DLD1 (cell line): ENCODE data around the gene ECHDC3.

Experiments used
- in situ Hi-C: cut with HindIII; loops from 2 replicates; pipeline ENCODE4 v1.10.0; 2017; ENCODE audit warnings: low sequenced_read_pairs

ECHDC3 gene

GRCh38 chr10:11773761-11774441 lies 31.7 kb downstream of the ECHDC3 start:
- in situ Hi-C loops, result no loop called here

GRCh38 chr10:11775412-11775811 lies 33.2 kb downstream of the ECHDC3 start:
- in situ Hi-C loops, result no loop called here

GRCh38 chr10:11776080-11776479 lies 33.9 kb downstream of the ECHDC3 start:
- in situ Hi-C loops, result no loop called here

- in situ Hi-C loops, result no loop called here
Measured at GRCh38 chr10:11781114-11781513, 38.9 kb downstream of the ECHDC3 start.

- in situ Hi-C loops, result no loop called here
Measured at GRCh38 chr10:11782793-11783557, 40.8 kb downstream of the ECHDC3 start.

- in situ Hi-C loops, result no loop called here
Measured at GRCh38 chr10:11783558-11783865, 41.3 kb downstream of the ECHDC3 start.

GRCh38 chr10:11787374-11787773 lies 45.2 kb downstream of the ECHDC3 start:
- in situ Hi-C loops, result no loop called here

- in situ Hi-C loops, result no loop called here
Measured at GRCh38 chr10:11787846-11788245, 45.7 kb downstream of the ECHDC3 start.

GRCh38 chr10:11789306-11789705 lies 47.1 kb downstream of the ECHDC3 start:
- in situ Hi-C loops, result no loop called here

- in situ Hi-C loops, result no loop called here
Measured at GRCh38 chr10:11789956-11790355, 47.8 kb downstream of the ECHDC3 start.

GRCh38 chr10:11793762-11794479 lies 51.7 kb downstream of the ECHDC3 start:
- in situ Hi-C loops, result no loop called here

GRCh38 chr10:11794566-11794965 lies 52.4 kb downstream of the ECHDC3 start:
- in situ Hi-C loops, result no loop called here

- in situ Hi-C loops, result no loop called here
Measured at GRCh38 chr10:11795101-11795920, 53.1 kb downstream of the ECHDC3 start.

- in situ Hi-C loops, result no loop called here
Measured at GRCh38 chr10:11796474-11796873, 54.3 kb downstream of the ECHDC3 start.

- in situ Hi-C loops, result no loop called here
Measured at GRCh38 chr10:11797281-11797680, 55.1 kb downstream of the ECHDC3 start.

- in situ Hi-C loops, result no loop called here
Measured at GRCh38 chr10:11797847-11798633, 55.9 kb downstream of the ECHDC3 start.

GRCh38 chr10:11798845-11799735 lies 56.9 kb downstream of the ECHDC3 start:
- in situ Hi-C loops, result no loop called here

- in situ Hi-C loops, result no loop called here
Measured at GRCh38 chr10:11799736-11800080, 57.5 kb downstream of the ECHDC3 start.

- in situ Hi-C loops, result no loop called here
Measured at GRCh38 chr10:11804336-11804735, 62.2 kb downstream of the ECHDC3 start.
